K562 (cell line): ENCODE results near the gene EIF3I. TPM values are rescaled to one million over a fixed set of nuclear protein-coding genes. Genes with fewer than 3 reads are reported as not detected.
A peak's percentile ranks its signal among the peaks of the same experiment; 100 is the strongest.

Experiments used
- BRD9 ChIP-seq: fragments of 450-650 bp; IDR thresholded peaks from 2 replicates; pipeline ENCODE4 v1.6.1; 2018; ENCODE audit warnings: low read depth; ENCODE audit not compliant: partially characterized antibody
- CBX3 ChIP-seq, 2 experiments: IDR thresholded peaks; 1 replicate in 1 of 2; 2 replicates in 1 of 2; pipeline ENCODE4 v1.6.1; 2012; ENCODE audit warnings: inconsistent platforms in 2 of 2, low read length in 2 of 2, borderline replicate concordance in 1 of 2, control low read depth in 1 of 2
- CREM ChIP-seq: IDR thresholded peaks from 2 replicates; pipeline ENCODE4 v1.6.1; 2014; ENCODE audit warnings: antibody characterized with exemption, low read depth
- ESRRA ChIP-seq: fragments of 450-650 bp; IDR thresholded peaks from 2 replicates; pipeline ENCODE4 v1.6.1; 2014; ENCODE audit warnings: low read depth, mild to moderate bottlenecking, moderate library complexity, borderline replicate concordance
- KLF6 ChIP-seq: fragments of 250-450 bp; sonication (Bioruptor Pico); IDR thresholded peaks from 2 replicates; pipeline ENCODE4 v1.4.0; 2020; ENCODE audit warnings: mild to moderate bottlenecking, moderate library complexity, borderline replicate concordance
- SPI1 ChIP-seq: IDR thresholded peaks from 2 replicates; pipeline ENCODE4 v1.6.1; 2011; ENCODE audit warnings: low read depth, low read length, control low read depth, borderline replicate concordance
- SUPT5H ChIP-seq: fragments of 450-650 bp; IDR thresholded peaks from 2 replicates; pipeline ENCODE4 v1.6.1; 2016
- TOE1 ChIP-seq, 2 experiments: fragments of 450-650 bp in 1 of 2; sonication (generic) in 1 of 2; formaldehyde crosslinking in 1 of 2; IDR thresholded peaks; 2 replicates each; pipeline versions ENCODE4 v1.7.1 to v1.8.0; 2016 to 2022; ENCODE audit warnings: borderline replicate concordance in 2 of 2, mild to moderate bottlenecking in 2 of 2, antibody characterized with exemption in 1 of 2, inconsistent platforms in 1 of 2, low read depth in 1 of 2, missing genetic modification reagents in 1 of 2, moderate library complexity in 1 of 2
- ZNF124 ChIP-seq: sonication (generic); formaldehyde crosslinking; IDR thresholded peaks from 2 replicates; pipeline ENCODE4 v1.8.1; 2022; ENCODE audit warnings: missing genetic modification reagents
- ZNF23 ChIP-seq: fragments of 250-450 bp; sonication (Bioruptor Pico); IDR thresholded peaks from 2 replicates; pipeline ENCODE4 v1.4.0; 2020; ENCODE audit warnings: mild to moderate bottlenecking
- polyA plus RNA-seq, 8 experiments: library from polyadenylated mRNA; depleted of rRNA in 4 of 8; stranded (reverse) in 5 of 8; unstranded in 3 of 8; fragments of >200 nt; fragmentation: Nextera tagmentation in 2 of 8; fragmentation: Illumina TruSeq in 1 of 8; extraction: Ambion mirVana in 2 of 8; extraction: Trizol in 1 of 8; gene quantifications; 2 replicates each; pipeline versions ENCODE4 v1.2.1 to v1.2.3, GENCODE V29; 2011 to 2014; ENCODE audit warnings: inconsistent platforms in 1 of 8, missing spikeins in 1 of 8
- total RNA-seq, 7 experiments: library from RNA; depleted of rRNA in 6 of 7; stranded (reverse); fragments of >200 nt in 6 of 7; fragmentation: Illumina TruSeq in 2 of 7; extraction: Trizol in 2 of 7; gene quantifications; 2 replicates each; pipeline versions ENCODE4 v1.2.1 to v1.2.3, GENCODE V29; 2011 to 2021; ENCODE audit warnings: low replicate concordance in 1 of 7
- TF ChIP-seq, protein P1 (sequence below): fragments of 200-800 bp; sonication (Bioruptor generic); IDR thresholded peaks from 2 replicates; pipeline ENCODE4 v1.6.1; 2017; ENCODE audit warnings: missing genetic modification characterization, missing compliant biosample characterization
- TF ChIP-seq, protein P2 (sequence below): fragments of 450-650 bp; IDR thresholded peaks from 2 replicates; pipeline ENCODE4 v1.6.1; 2016; ENCODE audit warnings: mild to moderate bottlenecking, moderate library complexity

Gene EIF3I
- total and polyA plus RNA-seq, 9 of the 15 experiments (the other 6 are each of a cell fraction or from before 2014, with no cell fraction given): 414 to 1,526 (median 635) TPM

- TF ChIP-seq, protein P1, sequence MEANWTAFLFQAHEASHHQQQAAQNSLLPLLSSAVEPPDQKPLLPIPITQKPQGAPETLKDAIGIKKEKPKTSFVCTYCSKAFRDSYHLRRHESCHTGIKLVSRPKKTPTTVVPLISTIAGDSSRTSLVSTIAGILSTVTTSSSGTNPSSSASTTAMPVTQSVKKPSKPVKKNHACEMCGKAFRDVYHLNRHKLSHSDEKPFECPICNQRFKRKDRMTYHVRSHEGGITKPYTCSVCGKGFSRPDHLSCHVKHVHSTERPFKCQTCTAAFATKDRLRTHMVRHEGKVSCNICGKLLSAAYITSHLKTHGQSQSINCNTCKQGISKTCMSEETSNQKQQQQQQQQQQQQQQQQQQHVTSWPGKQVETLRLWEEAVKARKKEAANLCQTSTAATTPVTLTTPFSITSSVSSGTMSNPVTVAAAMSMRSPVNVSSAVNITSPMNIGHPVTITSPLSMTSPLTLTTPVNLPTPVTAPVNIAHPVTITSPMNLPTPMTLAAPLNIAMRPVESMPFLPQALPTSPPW: peak; percentile 66
- TF ChIP-seq ZNF23 (CRISPR knock-in tag) (no peak), ESRRA (peak; percentile 37; the same call in 1 of the 2 replicates), CBX3 (IDR thresholded peaks at IDR 0.05; ENCODE audit: borderline replicate concordance in 1 of 2, low read length in 2 of 2) (peak in 1 of 2 experiments; percentile 65; a peak in 1 of 3 replicates), TOE1 (IDR thresholded peaks at IDR 0.05; ENCODE audit: borderline replicate concordance) (peak; percentile 76; the same call in 1 of the 2 replicates), TOE1 (CRISPR knock-in tag; IDR thresholded peaks at IDR 0.05; ENCODE audit: borderline replicate concordance, low read depth) (no peak), SUPT5H (no peak), SPI1 (peak; percentile 78), BRD9 (no peak), ZNF124 (CRISPR knock-in tag) (no peak), CREM (peak; percentile 88), KLF6 (CRISPR knock-in tag) (no peak)
- TF ChIP-seq, protein P2, sequence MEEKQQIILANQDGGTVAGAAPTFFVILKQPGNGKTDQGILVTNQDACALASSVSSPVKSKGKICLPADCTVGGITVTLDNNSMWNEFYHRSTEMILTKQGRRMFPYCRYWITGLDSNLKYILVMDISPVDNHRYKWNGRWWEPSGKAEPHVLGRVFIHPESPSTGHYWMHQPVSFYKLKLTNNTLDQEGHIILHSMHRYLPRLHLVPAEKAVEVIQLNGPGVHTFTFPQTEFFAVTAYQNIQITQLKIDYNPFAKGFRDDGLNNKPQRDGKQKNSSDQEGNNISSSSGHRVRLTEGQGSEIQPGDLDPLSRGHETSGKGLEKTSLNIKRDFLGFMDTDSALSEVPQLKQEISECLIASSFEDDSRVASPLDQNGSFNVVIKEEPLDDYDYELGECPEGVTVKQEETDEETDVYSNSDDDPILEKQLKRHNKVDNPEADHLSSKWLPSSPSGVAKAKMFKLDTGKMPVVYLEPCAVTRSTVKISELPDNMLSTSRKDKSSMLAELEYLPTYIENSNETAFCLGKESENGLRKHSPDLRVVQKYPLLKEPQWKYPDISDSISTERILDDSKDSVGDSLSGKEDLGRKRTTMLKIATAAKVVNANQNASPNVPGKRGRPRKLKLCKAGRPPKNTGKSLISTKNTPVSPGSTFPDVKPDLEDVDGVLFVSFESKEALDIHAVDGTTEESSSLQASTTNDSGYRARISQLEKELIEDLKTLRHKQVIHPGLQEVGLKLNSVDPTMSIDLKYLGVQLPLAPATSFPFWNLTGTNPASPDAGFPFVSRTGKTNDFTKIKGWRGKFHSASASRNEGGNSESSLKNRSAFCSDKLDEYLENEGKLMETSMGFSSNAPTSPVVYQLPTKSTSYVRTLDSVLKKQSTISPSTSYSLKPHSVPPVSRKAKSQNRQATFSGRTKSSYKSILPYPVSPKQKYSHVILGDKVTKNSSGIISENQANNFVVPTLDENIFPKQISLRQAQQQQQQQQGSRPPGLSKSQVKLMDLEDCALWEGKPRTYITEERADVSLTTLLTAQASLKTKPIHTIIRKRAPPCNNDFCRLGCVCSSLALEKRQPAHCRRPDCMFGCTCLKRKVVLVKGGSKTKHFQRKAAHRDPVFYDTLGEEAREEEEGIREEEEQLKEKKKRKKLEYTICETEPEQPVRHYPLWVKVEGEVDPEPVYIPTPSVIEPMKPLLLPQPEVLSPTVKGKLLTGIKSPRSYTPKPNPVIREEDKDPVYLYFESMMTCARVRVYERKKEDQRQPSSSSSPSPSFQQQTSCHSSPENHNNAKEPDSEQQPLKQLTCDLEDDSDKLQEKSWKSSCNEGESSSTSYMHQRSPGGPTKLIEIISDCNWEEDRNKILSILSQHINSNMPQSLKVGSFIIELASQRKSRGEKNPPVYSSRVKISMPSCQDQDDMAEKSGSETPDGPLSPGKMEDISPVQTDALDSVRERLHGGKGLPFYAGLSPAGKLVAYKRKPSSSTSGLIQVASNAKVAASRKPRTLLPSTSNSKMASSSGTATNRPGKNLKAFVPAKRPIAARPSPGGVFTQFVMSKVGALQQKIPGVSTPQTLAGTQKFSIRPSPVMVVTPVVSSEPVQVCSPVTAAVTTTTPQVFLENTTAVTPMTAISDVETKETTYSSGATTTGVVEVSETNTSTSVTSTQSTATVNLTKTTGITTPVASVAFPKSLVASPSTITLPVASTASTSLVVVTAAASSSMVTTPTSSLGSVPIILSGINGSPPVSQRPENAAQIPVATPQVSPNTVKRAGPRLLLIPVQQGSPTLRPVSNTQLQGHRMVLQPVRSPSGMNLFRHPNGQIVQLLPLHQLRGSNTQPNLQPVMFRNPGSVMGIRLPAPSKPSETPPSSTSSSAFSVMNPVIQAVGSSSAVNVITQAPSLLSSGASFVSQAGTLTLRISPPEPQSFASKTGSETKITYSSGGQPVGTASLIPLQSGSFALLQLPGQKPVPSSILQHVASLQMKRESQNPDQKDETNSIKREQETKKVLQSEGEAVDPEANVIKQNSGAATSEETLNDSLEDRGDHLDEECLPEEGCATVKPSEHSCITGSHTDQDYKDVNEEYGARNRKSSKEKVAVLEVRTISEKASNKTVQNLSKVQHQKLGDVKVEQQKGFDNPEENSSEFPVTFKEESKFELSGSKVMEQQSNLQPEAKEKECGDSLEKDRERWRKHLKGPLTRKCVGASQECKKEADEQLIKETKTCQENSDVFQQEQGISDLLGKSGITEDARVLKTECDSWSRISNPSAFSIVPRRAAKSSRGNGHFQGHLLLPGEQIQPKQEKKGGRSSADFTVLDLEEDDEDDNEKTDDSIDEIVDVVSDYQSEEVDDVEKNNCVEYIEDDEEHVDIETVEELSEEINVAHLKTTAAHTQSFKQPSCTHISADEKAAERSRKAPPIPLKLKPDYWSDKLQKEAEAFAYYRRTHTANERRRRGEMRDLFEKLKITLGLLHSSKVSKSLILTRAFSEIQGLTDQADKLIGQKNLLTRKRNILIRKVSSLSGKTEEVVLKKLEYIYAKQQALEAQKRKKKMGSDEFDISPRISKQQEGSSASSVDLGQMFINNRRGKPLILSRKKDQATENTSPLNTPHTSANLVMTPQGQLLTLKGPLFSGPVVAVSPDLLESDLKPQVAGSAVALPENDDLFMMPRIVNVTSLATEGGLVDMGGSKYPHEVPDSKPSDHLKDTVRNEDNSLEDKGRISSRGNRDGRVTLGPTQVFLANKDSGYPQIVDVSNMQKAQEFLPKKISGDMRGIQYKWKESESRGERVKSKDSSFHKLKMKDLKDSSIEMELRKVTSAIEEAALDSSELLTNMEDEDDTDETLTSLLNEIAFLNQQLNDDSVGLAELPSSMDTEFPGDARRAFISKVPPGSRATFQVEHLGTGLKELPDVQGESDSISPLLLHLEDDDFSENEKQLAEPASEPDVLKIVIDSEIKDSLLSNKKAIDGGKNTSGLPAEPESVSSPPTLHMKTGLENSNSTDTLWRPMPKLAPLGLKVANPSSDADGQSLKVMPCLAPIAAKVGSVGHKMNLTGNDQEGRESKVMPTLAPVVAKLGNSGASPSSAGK: peak; percentile 99
These were observed 21.8 kb upstream of the EIF3I start, which contains the start of gene CCDC28B (continued) for GRCh38 chr1:32200226-32201010.
